Smooth muscle cell of bladder (primary cell): ENCODE results near the gene FCHO2. TPM values are rescaled to one million over a fixed set of nuclear protein-coding genes. Genes with fewer than 3 reads are reported as not detected.

Source experiments
- total RNA-seq: library from RNA; depleted of rRNA; stranded (reverse); fragments of >200 nt; gene quantifications from 2 replicates; pipeline ENCODE4 v1.2.3, GENCODE V29; 2014

Gene FCHO2
- total RNA-seq: 10.7 and 11.0 TPM in 2 replicates

GRCh38 chr5:72955768-72956323 is at the start of gene FCHO2:
Gene FCHO2, plus strand, starts transcription at chr5:72956041. Its CDS starts 56 bp downstream, at chr5:72956097.

GRCh38 chr5:73120222-73121118 is 164.6 kb downstream of the FCHO2 start, which contains the start of gene TMEM171:
Gene TMEM171, plus strand, starts transcription at chr5:73120575. Its CDS starts 2,799 bp downstream, at chr5:73123374.

Other genes with a start within 250 kb of the FCHO2 start
- gene TNPO1, start 139.4 kb upstream of the FCHO2 start, total RNA-seq: 407 and 545 TPM in 2 replicates
- gene TMEM171, start 164.5 kb downstream of the FCHO2 start, total RNA-seq: 0.46 and 1.1 TPM in 2 replicates
- not detected in 2 replicates for gene TMEM174, start 217.2 kb downstream of the FCHO2 start, total RNA-seq